ENCODE measurements around the gene NPTXR.
A peak's percentile ranks its signal among the peaks of the same experiment; 100 is the strongest.

NPTXR gene

DNA sequence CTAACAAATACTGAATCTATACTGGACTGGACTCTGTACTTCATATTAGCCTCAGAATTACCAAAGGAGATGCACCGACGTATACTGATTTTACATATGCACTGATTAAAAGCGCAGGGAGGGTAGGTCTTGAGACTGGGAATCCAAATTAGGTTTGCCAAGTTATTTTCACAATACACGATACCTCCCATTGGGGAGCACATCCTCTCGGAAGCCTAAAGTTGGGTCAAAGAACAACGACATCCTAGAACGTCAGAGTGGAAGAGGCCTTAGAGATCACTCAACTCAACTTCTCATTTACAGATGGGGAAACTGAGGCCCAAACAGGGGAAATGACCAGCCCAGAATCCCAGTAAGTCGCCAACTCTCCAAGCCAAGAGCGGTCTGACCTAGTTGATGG is 50.5 kb downstream of the NPTXR start:
- no peak for DNase-seq

DNA sequence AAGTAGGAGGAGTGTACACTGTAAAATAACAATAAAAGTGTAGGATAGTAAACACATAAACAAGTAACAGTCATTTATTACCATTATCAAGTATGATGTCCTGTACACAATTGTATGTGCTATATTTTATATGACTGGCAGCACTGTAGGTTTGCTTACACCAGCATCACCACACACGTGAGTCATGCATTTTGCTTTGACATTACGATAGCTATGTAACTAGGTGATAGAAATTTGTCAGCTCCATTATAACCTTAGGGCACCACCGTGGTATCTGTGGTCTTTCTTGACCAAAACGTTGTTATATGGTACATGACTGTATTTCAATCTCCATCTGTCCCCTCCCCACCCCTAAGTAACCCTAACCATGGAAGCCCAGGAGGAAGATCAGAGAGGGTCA is 51.0 kb downstream of the NPTXR start:
- DNase-seq, result no peak

DNA sequence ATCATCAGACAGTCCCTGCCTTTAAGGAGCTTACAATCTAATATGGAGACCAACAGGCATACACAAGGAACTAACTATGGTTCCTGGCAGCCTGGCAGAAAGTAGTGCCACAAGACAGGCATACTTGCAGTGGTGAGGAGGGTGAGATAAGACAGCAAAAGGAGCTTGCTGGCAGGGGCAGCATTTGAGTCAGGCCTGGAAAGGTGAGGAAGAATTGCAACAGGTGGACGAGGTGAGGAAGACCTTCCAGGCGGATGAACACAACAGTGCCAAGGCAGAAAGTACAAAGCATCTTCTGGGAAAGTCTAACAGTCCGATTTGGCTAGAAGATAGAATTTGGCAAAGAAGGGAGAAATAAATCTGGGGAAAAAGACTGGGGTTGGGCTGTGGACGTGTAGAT is 54.2 kb downstream of the NPTXR start:
- no peak for DNase-seq

DNA sequence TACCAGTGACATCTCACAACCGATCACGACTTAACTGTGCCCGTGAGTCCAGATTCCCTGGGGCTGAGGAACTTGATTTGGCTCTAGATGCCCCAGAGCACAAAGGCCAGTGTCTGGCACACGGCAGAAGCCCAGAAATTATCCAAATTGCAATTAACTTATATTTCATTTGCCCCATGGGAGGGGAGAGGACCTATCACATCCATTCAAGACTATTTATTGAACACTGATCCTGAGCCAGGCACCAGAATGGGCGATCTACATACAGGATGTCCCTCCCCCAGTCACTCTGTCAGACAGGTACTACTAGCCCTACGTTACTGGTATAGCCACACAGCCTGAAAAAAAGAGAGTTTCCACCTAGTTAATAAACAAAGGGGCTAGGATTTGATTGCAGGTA is 55.0 kb downstream of the NPTXR start:
- DNase-seq, result no peak

DNA sequence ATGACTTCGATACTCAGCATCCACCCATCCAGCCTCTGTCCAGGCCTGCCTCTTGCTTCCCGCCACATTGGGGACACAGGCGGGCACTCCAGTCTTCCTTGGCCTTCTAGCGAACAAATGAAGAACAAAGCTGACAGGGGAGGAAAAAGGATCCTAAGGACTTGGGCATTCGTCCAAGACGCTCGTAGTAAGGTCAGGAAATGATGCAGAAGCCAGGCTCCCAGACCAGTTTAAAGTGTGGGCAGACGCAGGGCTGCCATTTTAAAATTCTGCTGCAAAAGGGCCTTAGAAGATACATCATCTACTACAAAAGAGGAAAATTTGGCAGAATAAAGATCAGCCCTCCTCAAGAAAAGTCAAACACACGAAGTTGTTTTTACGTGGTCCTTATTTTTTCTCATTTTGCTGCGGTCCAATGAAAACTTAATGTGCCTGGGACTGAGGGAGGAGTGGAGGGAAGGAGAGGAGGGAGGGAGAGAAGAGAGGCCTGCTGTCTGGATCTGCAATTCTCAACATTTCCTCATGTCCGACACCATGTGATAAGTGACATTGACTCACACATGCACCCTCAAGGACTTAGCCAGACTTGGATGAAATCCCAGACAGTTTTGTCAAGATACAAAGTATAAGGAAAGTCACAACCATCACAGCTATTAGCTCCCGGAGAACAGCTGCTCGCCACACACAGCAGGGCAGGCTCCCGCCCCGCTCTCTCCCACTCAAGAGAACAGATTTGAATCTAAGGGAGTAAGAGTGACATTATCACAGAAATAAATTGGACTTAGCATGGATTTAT is 55.6 kb downstream of the NPTXR start:
- DNase-seq, result peak; percentile 38

DNA sequence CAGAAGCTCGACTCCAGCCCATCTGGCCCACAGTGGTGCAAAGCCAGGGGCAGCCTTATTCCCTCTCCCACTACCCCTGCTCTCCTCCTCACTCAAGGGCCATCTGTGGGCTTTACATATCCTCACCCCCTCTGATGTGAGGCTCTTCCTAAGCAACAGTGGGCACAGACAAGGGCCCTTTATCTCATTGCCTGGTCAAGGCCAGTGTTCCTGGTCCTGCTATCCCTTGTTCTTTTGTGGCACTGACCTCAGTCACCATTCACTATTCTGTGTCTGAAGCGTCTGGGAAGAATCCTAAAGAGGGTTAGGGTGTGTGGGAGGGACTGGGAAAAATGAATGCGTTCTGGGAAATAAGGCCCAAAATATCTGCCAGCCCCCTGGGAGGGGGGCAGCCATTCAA is 57.2 kb downstream of the NPTXR start:
- DNase-seq, result no peak

DNA sequence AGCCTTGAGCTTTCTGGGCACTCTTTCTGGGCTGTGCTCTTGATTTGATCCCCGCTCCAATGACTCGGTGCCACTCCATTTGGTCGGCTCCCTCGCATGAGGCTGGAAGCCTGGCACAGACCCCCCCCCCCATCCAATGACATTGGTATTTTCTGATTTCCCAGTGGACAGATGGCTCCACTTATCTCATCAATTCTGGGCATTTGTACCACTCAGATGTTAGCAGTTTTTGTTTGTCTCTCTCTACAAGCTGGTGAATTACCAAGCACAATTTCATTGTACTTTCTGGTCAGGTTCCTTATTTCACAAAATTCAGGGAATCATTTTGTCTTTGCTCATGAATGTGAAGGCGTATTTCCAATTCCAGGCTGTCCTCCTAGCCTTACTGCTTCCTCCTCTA is 59.0 kb downstream of the NPTXR start:
- no peak for DNase-seq

DNA sequence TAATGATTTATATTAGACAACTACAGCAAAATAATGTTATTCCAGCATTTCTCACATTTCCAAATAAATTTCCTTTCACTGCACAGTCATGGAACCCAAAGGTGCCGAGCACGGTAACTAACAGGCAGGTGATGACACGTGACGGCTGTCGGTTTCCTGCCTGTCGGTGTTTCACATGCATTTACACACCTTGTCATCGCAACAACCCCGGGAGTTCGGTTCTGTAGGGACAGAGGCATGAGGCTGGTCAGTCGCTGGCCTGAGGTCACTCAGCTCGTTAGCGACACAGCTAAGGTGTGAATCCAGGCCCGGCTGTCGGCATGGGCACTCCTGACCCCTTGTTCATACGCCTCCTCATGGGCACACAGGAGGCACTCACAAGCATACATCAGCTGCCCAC is 59.8 kb downstream of the NPTXR start:
- no peak for DNase-seq

DNA sequence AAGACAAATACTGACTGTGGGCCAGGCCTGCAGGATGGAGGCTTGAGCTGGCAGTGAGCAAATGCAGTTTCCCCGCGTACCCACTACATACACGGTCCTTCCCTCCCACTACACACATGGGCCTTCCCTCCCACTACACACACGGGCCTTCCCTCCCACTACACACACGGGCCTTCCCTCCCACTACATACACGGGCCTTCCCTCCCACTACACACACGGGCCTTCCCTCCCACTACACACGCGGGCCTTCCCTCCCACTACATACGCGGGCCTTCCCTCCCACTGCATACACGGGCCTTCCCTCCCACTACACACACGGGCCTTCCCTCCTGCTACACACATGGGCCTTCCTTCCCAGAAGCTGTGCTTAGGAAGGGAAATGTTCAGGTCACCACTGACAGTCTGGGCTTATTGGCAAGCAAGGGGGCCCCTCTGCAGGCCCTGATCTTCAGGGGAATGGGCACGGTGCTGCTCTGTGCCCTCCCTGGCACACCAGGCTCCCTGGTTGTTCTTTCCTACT is 60.7 kb downstream of the NPTXR start:
- DNase-seq, result no peak

DNA sequence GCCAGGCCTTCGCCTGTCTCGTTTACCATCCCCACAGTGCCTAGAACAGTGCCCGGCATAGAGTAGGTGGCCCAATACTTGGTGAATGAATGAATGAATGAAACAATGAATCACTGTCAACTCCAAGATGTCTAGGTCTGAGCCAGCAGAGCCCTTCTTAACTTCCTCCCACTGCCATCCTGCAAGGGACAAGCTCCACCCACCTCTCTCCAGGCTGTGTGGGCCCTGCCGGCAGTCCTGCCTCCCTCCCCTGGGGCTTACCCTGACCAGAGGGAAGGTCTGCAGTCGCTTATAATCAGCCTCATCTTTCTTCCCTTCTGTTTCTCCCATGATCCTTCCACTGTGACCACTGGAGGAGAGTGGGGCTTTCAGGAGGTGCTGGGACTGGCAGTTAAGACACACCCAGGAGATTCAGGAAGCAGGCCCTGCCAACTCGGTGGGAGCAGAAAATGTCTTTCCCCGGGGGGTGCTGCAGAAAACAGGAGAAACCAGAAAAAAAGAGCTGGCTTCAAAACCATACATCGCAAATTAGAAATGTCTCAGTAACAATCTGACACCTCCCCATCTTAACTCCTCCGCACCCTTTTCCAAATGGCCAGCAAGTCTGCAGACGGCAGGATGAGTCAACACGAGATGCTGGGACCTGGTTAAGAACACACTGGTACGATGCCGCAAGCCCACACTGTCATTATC is 61.3 kb downstream of the NPTXR start:
- no peak for DNase-seq

DNA sequence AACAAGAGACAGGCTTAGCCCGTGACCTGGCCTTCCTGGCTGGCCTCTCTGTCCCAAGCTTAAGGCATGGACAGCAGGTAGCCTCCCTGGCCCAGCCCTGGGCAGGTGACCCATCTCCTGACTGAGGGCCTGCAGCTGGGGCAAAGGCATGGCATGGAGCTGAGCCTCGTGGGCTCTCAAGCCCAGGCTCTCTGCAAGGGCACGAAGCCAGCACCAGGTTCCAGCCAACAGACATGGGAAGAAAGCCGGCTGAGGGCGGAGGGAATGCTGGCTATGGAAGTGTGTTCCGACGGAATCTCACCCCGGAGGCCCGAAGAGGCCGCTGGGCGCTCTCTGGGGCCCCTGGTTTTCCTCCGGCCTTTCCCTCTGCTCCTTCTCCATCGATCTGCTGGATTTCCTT is 62.8 kb downstream of the NPTXR start:
- DNase-seq, result no peak

DNA sequence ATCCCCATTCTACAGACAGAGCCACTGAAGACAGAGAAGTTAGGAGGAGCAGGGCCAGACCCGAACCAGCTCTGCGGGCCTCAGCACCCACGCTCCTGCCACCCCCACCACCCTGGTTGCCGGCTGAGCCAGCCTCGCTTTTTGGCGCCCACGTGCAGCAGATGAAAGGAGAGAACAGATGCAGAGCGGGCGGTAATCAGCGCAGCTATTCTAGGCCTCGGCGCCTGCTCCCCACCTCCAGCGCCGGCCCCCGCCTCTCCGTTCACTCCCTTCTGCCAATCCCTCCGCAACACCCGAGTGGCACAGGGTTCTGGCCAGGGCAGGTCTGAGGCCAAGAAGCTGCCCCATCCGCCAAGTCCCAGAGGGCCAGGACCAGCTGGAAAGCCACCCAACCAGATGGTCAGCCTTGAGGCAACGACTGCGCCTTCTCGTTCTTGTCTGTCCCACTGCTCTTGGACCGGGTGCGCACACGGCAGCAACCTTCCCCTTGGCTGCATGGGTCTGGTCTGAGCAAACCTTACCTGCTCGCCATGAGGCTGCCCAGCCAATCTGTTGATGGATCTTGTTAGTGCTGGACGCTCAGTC is 66.6 kb downstream of the NPTXR start:
- DNase-seq, result no peak

DNA sequence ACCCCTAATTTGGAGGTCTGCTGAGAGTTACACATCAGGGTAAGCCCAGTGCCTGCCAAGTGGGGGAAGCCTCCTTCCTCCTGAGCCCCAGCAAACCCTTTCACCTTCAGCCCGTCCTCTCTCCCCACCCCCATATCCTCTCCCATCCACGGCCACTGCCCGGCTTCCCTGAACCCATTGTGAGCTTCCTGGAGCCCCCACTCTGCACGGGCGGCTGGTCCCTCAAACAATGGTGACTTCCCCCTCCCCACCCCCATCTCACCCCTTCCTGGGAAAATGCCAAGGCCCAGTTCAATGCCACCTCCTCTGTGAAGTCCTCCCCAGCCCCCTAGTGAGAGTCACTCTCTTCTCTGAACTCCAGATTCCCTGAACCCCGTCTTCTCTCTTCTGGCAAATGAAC is 67.7 kb downstream of the NPTXR start:
- DNase-seq, result no peak

DNA sequence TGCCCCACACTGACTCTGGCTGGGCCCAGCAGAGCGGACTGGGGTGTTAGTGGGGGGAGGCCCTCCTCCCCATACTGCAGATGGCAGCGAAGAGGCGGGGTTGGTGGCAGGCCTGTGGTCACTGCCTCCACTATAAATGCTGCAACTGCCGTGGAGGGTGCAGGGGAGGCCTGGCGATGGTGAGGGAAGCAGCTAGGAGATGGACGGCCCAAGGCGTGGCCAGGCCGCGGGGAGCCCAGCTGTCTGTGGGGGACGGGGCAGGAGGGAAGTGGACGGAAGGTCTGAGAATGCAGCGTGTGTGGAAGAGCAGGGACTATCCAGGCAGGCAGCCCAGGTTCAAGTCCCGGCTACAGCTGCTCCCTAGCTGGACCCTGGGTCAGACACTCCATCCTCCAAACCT is 68.2 kb downstream of the NPTXR start:
- no peak for DNase-seq

DNA sequence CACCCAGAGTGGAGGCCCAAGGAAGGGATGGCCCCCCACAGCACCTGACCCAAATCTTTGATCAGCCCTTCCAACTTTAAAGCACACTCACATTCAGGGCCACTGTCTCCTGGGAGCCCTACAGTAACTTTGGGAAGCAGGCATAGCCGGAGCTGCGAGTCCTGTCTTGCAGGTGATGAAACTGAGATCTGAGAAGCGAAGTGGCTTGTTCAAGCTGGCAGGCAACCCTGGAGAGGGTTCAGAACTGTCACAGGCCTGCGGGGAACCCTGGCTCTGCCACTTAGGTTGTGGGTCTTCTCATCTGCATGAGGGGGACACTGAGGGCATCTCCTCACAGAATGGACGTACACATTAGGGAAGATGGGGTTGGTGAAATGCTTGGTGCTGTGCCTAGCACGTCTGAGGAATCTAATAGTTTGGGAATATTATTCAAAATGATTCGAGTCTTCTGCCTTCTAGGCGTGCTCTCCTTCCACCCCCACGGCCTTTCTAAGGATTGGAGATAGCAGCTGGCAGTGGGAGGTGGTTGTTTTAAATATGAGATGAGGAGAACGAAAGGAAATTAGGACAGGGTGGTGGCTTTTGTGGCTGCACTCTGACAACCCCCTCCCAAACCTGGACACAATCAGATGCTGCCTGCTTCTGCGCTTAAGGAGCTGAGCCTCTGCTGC is 69.2 kb downstream of the NPTXR start:
- no peak for DNase-seq

DNA sequence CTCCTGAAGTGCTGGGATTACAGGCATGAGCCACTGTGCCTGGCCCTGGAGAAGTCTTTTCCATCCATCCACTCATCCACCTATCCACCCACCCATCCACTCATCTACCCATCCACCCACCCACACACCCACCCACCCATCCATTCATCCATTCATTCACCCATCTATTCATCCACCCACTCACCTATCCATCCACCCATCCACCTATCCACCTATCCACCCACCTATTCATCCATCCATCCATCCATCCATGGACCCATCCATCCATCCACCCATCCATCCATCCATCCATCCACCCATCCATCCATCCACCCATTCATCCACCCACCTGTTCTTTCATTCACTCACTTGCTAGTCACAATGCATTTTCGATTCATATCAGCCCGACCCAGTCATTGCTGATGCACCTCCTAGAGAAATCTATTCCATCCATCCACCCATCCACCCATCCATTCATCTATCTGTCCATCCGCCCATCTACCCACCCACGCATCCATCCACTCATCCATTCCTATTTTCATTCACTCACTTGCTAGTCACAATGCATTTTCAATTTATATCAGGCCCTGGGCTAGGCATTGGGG is 70.4 kb downstream of the NPTXR start:
- DNase-seq, result no peak

DNA sequence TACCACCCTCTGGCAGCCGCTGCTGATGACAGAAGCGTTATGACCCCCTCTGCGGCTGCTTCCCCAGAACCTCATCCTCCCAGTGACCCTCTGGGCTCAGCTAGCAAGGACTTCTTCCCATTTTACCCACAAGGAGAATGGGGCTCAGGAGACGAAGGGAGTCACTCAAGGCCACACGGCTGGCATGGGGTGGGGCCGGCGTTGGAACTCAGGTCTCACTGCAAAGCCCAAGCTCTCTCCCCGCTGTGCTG is 71.3 kb downstream of the NPTXR start:
- no peak for DNase-seq

DNA sequence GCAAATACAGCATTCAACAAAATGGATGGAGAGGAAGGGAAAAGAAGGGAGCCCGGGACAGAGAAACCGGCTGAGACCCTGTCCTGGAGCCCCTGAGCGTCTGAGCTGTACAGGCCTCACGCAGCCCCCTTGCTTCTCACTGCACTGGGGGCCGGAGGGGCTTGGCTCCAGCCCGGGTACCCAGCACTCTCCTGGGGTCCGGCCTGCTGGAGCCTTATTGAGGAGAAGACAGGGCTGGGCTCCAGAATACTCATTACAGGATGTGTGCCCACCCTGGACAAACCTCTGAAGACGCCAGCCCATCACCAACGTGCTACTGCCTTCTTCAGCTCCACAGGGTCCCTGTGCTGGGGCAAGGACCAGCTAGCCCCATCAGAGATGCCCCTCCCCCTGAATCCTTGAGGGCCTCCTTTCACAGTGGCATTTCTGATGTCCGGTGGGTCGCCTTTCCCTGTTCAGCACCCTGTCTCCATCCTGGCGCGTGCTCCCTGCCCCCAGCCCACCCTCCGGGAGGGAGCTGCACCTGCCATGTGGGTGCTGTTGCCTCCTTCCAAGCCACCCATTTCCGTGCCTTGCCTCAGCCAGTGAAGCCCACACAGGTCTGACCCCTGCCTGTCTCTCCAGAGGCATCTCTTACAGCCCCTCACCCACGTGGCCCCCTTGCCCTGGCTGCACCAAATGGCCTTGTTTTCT is 73.4 kb downstream of the NPTXR start:
- no peak for DNase-seq

Measured in DMS79 (cell line).